ENCODE measurements around the gene GALNT13. TPM values are rescaled to one million over a fixed set of nuclear protein-coding genes. Genes with fewer than 3 reads are reported as not detected.
A peak's percentile ranks its signal among the peaks of the same experiment; 100 is the strongest.

The GALNT13 gene
- total and polyA plus RNA-seq, 4 donors: not detected

- TF ChIP-seq MAX (IDR thresholded peaks at IDR 0.05) (no peak), GABPA (IDR thresholded peaks at IDR 0.05 in 1 of 2, conservative IDR thresholded peaks at IDR 0.05 in 1 of 2) (no peak), FOXA2 (IDR thresholded peaks at IDR 0.05) (no peak)
Observed at GRCh38 chr2:153834662-153835061, 37.1 kb upstream of the GALNT13 start (continued).

- H3K27ac ChIP-seq (ENCODE audit: low read depth in 1 of 2, low read length in 2 of 2): no peak overlapping the region
- no peaks in the 10 kb centered on the region for H3K4me1 ChIP-seq (ENCODE audit: control insufficient read depth in 4 of 4, insufficient read depth in 4 of 4, low read length in 3 of 4)
- no peaks in the 10 kb centered on the region for H3K9me3 ChIP-seq (ENCODE audit: control insufficient read depth in 4 of 4, low read length in 3 of 4)
- H3K27me3 ChIP-seq (ENCODE audit: control insufficient read depth in 4 of 4, insufficient read depth in 4 of 4, low read length in 3 of 4): no peaks in the 10 kb centered on the region
- 83% methylated on average over 1 of the region's 1 CpG for WGBS
- no peak for TF ChIP-seq HNF4G (IDR thresholded peaks at IDR 0.05)
- H3K4me3 ChIP-seq (ENCODE audit: low read depth in 1 of 3, low read length in 3 of 3): no peak overlapping the region
- no peak overlapping the region for H3K9ac ChIP-seq (ENCODE audit: low read depth in 1 of 2, low read length in 2 of 2)
- no peak for DNase-seq (ENCODE audit: low spot score)
- no peaks in the 10 kb centered on the region for H3K36me3 ChIP-seq (ENCODE audit: control insufficient read depth in 4 of 4, insufficient read depth in 3 of 4, low read depth in 1 of 4, low read length in 3 of 4)
Observed at GRCh38 chr2:153858250-153858649, 13.5 kb upstream of the GALNT13 start.

- TF ChIP-seq REST (IDR thresholded peaks at IDR 0.05) (peak; percentile 97), FOXA2 (IDR thresholded peaks at IDR 0.05) (no peak)
- no peaks in the 10 kb centered on the region for H3K27me3 ChIP-seq (ENCODE audit: control insufficient read depth in 4 of 4, insufficient read depth in 4 of 4, low read length in 3 of 4)
- H3K27ac ChIP-seq (ENCODE audit: low read depth in 1 of 2, low read length in 2 of 2): no peak overlapping the region
- H3K9ac ChIP-seq (ENCODE audit: low read depth in 1 of 2, low read length in 2 of 2): no peak overlapping the region
- H3K9me3 ChIP-seq (ENCODE audit: control insufficient read depth in 4 of 4, low read length in 3 of 4): no peaks in the 10 kb centered on the region
- no peak for DNase-seq (ENCODE audit: low spot score)
- H3K36me3 ChIP-seq (ENCODE audit: control insufficient read depth in 4 of 4, insufficient read depth in 3 of 4, low read depth in 1 of 4, low read length in 3 of 4): no peaks in the 10 kb centered on the region
- H3K4me1 ChIP-seq (ENCODE audit: control insufficient read depth in 4 of 4, insufficient read depth in 4 of 4, low read length in 3 of 4): no peaks in the 10 kb centered on the region
- H3K4me3 ChIP-seq (ENCODE audit: low read depth in 1 of 3, low read length in 3 of 3): no peak overlapping the region
- 16% methylated on average over 2 of the region's 2 CpGs for WGBS
Observed at GRCh38 chr2:153864022-153864421, 7.7 kb upstream of the GALNT13 start.

GRCh38 chr2:153866595-153866994 lies 5.1 kb upstream of the GALNT13 start:
- H3K9ac ChIP-seq (ENCODE audit: low read depth in 1 of 2, low read length in 2 of 2): no peak overlapping the region
- no peak overlapping the region for H3K27ac ChIP-seq (ENCODE audit: low read depth in 1 of 2, low read length in 2 of 2)
- peaks cover 0 to 3% (median 0%) of the 10 kb centered on the region in 4 donors for H3K27me3 ChIP-seq (ENCODE audit: control insufficient read depth in 4 of 4, insufficient read depth in 4 of 4, low read length in 3 of 4)
- no peak for DNase-seq (ENCODE audit: low spot score)
- no peaks in the 10 kb centered on the region for H3K36me3 ChIP-seq (ENCODE audit: control insufficient read depth in 4 of 4, insufficient read depth in 3 of 4, low read depth in 1 of 4, low read length in 3 of 4)
- H3K4me3 ChIP-seq (ENCODE audit: low read depth in 1 of 3, low read length in 3 of 3): no peak overlapping the region
- no peaks in the 10 kb centered on the region for H3K4me1 ChIP-seq (ENCODE audit: control insufficient read depth in 4 of 4, insufficient read depth in 4 of 4, low read length in 3 of 4)
- no peaks in the 10 kb centered on the region for H3K9me3 ChIP-seq (ENCODE audit: control insufficient read depth in 4 of 4, low read length in 3 of 4)
- TF ChIP-seq FOXA1 (IDR thresholded peaks at IDR 0.05) (no peak), GABPA (IDR thresholded peaks at IDR 0.05 in 1 of 2, conservative IDR thresholded peaks at IDR 0.05 in 1 of 2) (no peak), TAF1 (conservative IDR thresholded peaks at IDR 0.05) (no peak), YY1 (IDR thresholded peaks at IDR 0.05) (no peak), REST (IDR thresholded peaks at IDR 0.05) (no peak), CTCF (IDR thresholded peaks at IDR 0.05; ENCODE audit: low read depth, low read length, missing input control) (no peak), HNF4A (conservative IDR thresholded peaks at IDR 0.05) (no peak), RXRA (IDR thresholded peaks at IDR 0.05) (no peak), RAD21 (IDR thresholded peaks at IDR 0.05) (no peak), SP1 (IDR thresholded peaks at IDR 0.05) (no peak), HNF4G (IDR thresholded peaks at IDR 0.05) (no peak), MAX (IDR thresholded peaks at IDR 0.05) (no peak), ZBTB33 (IDR thresholded peaks at IDR 0.05) (no peak)

Data from liver (tissue), 9 donors.